ENCODE data around the gene SNX24. TPM values are rescaled to one million over a fixed set of nuclear protein-coding genes. Genes with fewer than 3 reads are reported as not detected.

Gene SNX24
- total RNA-seq, 1 donor from 2014 or later = 8.5 TPM

- ChIA-PET POLR2A (no interaction called here), CTCF (no interaction called here)
- H3K9me3 Mint-ChIP-seq = peaks cover 3% of the 10 kb centered on the region
- H3K4me3 Mint-ChIP-seq = no peak overlapping the region
- TF ChIP-seq, protein P1, sequence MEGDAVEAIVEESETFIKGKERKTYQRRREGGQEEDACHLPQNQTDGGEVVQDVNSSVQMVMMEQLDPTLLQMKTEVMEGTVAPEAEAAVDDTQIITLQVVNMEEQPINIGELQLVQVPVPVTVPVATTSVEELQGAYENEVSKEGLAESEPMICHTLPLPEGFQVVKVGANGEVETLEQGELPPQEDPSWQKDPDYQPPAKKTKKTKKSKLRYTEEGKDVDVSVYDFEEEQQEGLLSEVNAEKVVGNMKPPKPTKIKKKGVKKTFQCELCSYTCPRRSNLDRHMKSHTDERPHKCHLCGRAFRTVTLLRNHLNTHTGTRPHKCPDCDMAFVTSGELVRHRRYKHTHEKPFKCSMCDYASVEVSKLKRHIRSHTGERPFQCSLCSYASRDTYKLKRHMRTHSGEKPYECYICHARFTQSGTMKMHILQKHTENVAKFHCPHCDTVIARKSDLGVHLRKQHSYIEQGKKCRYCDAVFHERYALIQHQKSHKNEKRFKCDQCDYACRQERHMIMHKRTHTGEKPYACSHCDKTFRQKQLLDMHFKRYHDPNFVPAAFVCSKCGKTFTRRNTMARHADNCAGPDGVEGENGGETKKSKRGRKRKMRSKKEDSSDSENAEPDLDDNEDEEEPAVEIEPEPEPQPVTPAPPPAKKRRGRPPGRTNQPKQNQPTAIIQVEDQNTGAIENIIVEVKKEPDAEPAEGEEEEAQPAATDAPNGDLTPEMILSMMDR (IDR thresholded peaks at IDR 0.05) = no peak
- H3K4me1 Mint-ChIP-seq = no peaks in the 10 kb centered on the region
- no peak overlapping the region for H3K27ac Mint-ChIP-seq
- ATAC-seq (ENCODE audit: low read depth) (no peak), DNase-seq (no peak)
- intact Hi-C loops (cut with micrococcal nuclease) = no loop called here
- H3K36me3 Mint-ChIP-seq (ENCODE audit: low read depth) = no peaks in the 10 kb centered on the region
- H3K27me3 Mint-ChIP-seq = no peaks in the 10 kb centered on the region
Observed at GRCh38 chr5:122858451-122858850, 13.0 kb downstream of the SNX24 start.

GRCh38 chr5:122863240-122863639, 17.8 kb downstream of the SNX24 start:
- no peaks in the 10 kb centered on the region for H3K27me3 Mint-ChIP-seq
- no peak overlapping the region for H3K27ac Mint-ChIP-seq
- H3K4me3 Mint-ChIP-seq = no peak overlapping the region
- TF ChIP-seq, protein P1 (IDR thresholded peaks at IDR 0.05) = no peak
- DNase-seq = no peak
- CTCF ChIA-PET = no interaction called here
- no peak for ATAC-seq (ENCODE audit: low read depth)
- no peaks in the 10 kb centered on the region for H3K4me1 Mint-ChIP-seq
- no peaks in the 10 kb centered on the region for H3K9me3 Mint-ChIP-seq
- no peaks in the 10 kb centered on the region for H3K36me3 Mint-ChIP-seq (ENCODE audit: low read depth)
- POLR2A ChIA-PET = no interaction called here
- intact Hi-C loops (cut with micrococcal nuclease) = no loop called here

DNA sequence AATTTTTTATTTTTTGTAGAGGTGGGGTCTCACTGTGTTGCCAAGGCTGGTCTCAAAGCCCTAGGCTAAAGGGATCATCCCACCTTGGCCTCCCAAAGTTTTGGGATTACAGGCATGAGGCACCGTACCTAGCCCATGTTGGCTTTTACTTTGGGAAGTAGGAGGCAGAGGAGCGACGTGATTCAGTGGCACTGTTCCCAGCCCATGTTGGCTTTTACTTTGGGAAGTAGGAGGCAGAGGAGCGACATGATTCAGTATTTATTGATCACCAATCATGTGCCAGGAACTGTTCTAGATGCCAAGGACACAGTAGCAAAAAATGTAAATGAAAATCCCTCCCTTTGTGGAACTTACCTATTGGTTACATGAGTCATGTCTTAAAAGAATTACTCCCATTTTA, 18.3 kb downstream of the SNX24 start:
- H3K9me3 Mint-ChIP-seq = no peaks in the 10 kb centered on the region
- DNase-seq (no peak), ATAC-seq (ENCODE audit: low read depth) (no peak)
- H3K4me3 Mint-ChIP-seq = no peak overlapping the region
- ChIA-PET POLR2A (no interaction called here), CTCF (no interaction called here)
- no peaks in the 10 kb centered on the region for H3K27me3 Mint-ChIP-seq
- intact Hi-C loops (cut with micrococcal nuclease) = no loop called here
- H3K36me3 Mint-ChIP-seq (ENCODE audit: low read depth) = no peaks in the 10 kb centered on the region
- H3K4me1 Mint-ChIP-seq = no peaks in the 10 kb centered on the region
- TF ChIP-seq, protein P1 (IDR thresholded peaks at IDR 0.05) = no peak
- H3K27ac Mint-ChIP-seq = no peak overlapping the region

DNA sequence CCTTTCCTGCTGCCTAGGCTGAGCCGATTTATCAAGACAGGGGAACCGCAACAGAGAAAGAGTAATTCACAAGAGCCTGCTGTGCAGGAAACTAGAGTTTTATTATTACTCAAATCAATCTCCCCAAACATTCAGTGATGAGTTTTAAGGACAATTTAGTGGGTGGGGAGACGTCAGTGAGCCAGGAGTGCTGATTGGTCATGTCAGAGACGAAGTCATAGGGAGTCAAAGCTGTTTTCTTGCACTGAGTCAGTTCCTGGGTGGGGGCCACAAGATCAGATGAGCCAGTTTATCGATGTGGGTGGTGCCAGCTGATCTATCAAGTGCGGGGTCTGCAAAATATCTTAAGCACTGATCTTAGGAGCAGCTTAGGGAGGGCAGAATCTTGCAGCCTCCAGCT, 19.0 kb downstream of the SNX24 start:
- POLR2A ChIA-PET = no interaction called here
- no peaks in the 10 kb centered on the region for H3K36me3 Mint-ChIP-seq (ENCODE audit: low read depth)
- CTCF ChIA-PET = no interaction called here

GRCh38 chr5:122864842-122865241, 19.4 kb downstream of the SNX24 start:
- no peaks in the 10 kb centered on the region for H3K9me3 Mint-ChIP-seq
- CTCF ChIA-PET = no interaction called here
- no peak overlapping the region for H3K4me3 Mint-ChIP-seq
- H3K4me1 Mint-ChIP-seq = no peaks in the 10 kb centered on the region
- H3K36me3 Mint-ChIP-seq (ENCODE audit: low read depth) = no peaks in the 10 kb centered on the region
- ATAC-seq (ENCODE audit: low read depth) (no peak), DNase-seq (no peak)
- H3K27me3 Mint-ChIP-seq = no peaks in the 10 kb centered on the region
- POLR2A ChIA-PET = no interaction called here
- H3K27ac Mint-ChIP-seq = no peak overlapping the region
- TF ChIP-seq, protein P1 (IDR thresholded peaks at IDR 0.05) = no peak
- intact Hi-C loops (cut with micrococcal nuclease) = no loop called here

More for the DNA sequence above, 19.0 kb downstream of the SNX24 start:
- no peaks in the 10 kb centered on the region for H3K4me1 Mint-ChIP-seq
- no peak overlapping the region for H3K27ac Mint-ChIP-seq
- ATAC-seq (ENCODE audit: low read depth) (no peak), DNase-seq (no peak)
- TF ChIP-seq, protein P1 (IDR thresholded peaks at IDR 0.05) = no peak
- H3K27me3 Mint-ChIP-seq = no peaks in the 10 kb centered on the region
- intact Hi-C loops (cut with micrococcal nuclease) = no loop called here
- no peaks in the 10 kb centered on the region for H3K9me3 Mint-ChIP-seq
- no peak overlapping the region for H3K4me3 Mint-ChIP-seq

Measured in activated B cell treated with CpG ODN at 0.5 μM for 24 hours (primary cell).